H1 (cell line): ENCODE results near the gene SLC16A8. TPM values are rescaled to one million over a fixed set of nuclear protein-coding genes. Genes with fewer than 3 reads are reported as not detected.
A peak's percentile ranks its signal among the peaks of the same experiment; 100 is the strongest.

Source experiments
- CTCF ChIA-PET: fragments of 300-600 bp; sonication (Branson Sonifier 250); formaldehyde crosslinking; loops from one replicate; lab custom pipeline; 2021; ENCODE audit not compliant: partially characterized antibody; lab: Charles Lee
- POLR2A ChIA-PET: fragments of 300-600 bp; sonication (Branson Sonifier 250); formaldehyde crosslinking; loops from one replicate; lab custom pipeline; 2021; ENCODE audit warnings: inconsistent platforms; ENCODE audit not compliant: partially characterized antibody; lab: Charles Lee
- DNase-seq, 2 experiments: peaks; one replicate each; pipeline versions ENCODE4 v3.0.0 to v3.0.0-alpha.2; 2010 to 2022; ENCODE audit warnings: low spot score in 2 of 2, low read depth in 1 of 2, mixed read lengths in 1 of 2
- FAIRE-seq: peaks from 2 replicates; lab custom pipeline; 2011; peaks lifted over from hg19 to GRCh38; lab: Jason Lieb, UNC
- H2AFZ ChIP-seq: 2 replicates; pipeline ENCODE4 v1.8.1; 2012; ENCODE audit warnings: low read length, inconsistent platforms
- H2AK5ac ChIP-seq: 2 replicates; pipeline ENCODE4 v1.6.1; 2013; ENCODE audit warnings: low read depth, low read length
- H2BK120ac ChIP-seq: replicated peaks from 2 replicates; pipeline ENCODE3; 2013; ENCODE audit warnings: low read depth, low read length, inconsistent platforms
- H2BK12ac ChIP-seq: 2 replicates; pipeline ENCODE4 v1.6.1; 2013; ENCODE audit warnings: low read depth, low read length
- H2BK15ac ChIP-seq: 2 replicates; pipeline ENCODE4 v1.6.1; 2013; ENCODE audit warnings: low read length
- H2BK20ac ChIP-seq: 2 replicates; pipeline ENCODE4 v1.6.1; 2013; ENCODE audit warnings: low read length
- H2BK5ac ChIP-seq: 2 replicates; pipeline ENCODE4 v1.6.1; 2013; ENCODE audit warnings: low read depth, low read length
- H3K14ac ChIP-seq: 2 replicates; pipeline ENCODE4 v1.6.1; 2013; ENCODE audit warnings: inconsistent platforms; ENCODE audit not compliant: insufficient read length
- H3K18ac ChIP-seq: 2 replicates; pipeline ENCODE4 v1.6.1; 2013; ENCODE audit warnings: low read length; ENCODE audit errors: extremely low read depth
- H3K23ac ChIP-seq: 2 replicates; pipeline ENCODE4 v1.6.1; 2013; ENCODE audit warnings: inconsistent platforms; ENCODE audit not compliant: insufficient read length
- H3K23me2 ChIP-seq: 2 replicates; pipeline ENCODE4 v1.6.1; 2013; ENCODE audit warnings: low read depth, low read length
- H3K27ac ChIP-seq: 2 replicates; pipeline ENCODE4 v1.6.1; 2011; ENCODE audit warnings: low read depth, low read length, inconsistent platforms
- H3K27me3 ChIP-seq, 4 experiments: replicated peaks in 1 of 4; 1 replicate in 1 of 4; 2 replicates in 3 of 4; pipeline versions ENCODE4 v1.6.1 to v1.8.1; 2011 to 2013; ENCODE audit warnings: low read length in 3 of 4, mild to moderate bottlenecking in 3 of 4, inconsistent platforms in 2 of 4, mixed read lengths in 2 of 4, moderate library complexity in 1 of 4; ENCODE audit not compliant: control insufficient read depth in 3 of 4, insufficient read depth in 3 of 4; ENCODE audit errors: extremely low read depth in 1 of 4
- H3K36me3 ChIP-seq, 4 experiments: 2 replicates each; pipeline versions ENCODE4 v1.6.1 to v1.8.1; 2011 to 2013; ENCODE audit warnings: mild to moderate bottlenecking in 4 of 4, low read length in 3 of 4, moderate library complexity in 2 of 4, control low read depth in 1 of 4, inconsistent platforms in 1 of 4; ENCODE audit not compliant: insufficient read depth in 4 of 4, control insufficient read depth in 2 of 4
- H3K4ac ChIP-seq: replicated peaks from 2 replicates; pipeline ENCODE3; 2013; ENCODE audit warnings: low read length, low read depth, mixed read lengths, inconsistent platforms; ENCODE audit not compliant: insufficient read length
- H3K4me1 ChIP-seq, 4 experiments: replicated peaks in 1 of 4; 1 replicate in 1 of 4; 2 replicates in 3 of 4; pipeline versions ENCODE4 v1.6.1 to v1.8.1; 2011 to 2013; ENCODE audit warnings: low read length in 3 of 4, inconsistent platforms in 2 of 4, mixed read lengths in 1 of 4; ENCODE audit not compliant: insufficient read depth in 4 of 4, control insufficient read depth in 3 of 4
- H3K4me2 ChIP-seq, 2 experiments: 2 replicates each; pipeline versions ENCODE4 v1.6.1 to v1.8.1; 2011 to 2013; ENCODE audit warnings: low read depth in 2 of 2, low read length in 2 of 2, control low read depth in 1 of 2, inconsistent platforms in 1 of 2, mild to moderate bottlenecking in 1 of 2; ENCODE audit not compliant: insufficient read depth in 1 of 2
- H3K4me3 ChIP-seq, 4 experiments: fragments of 200-600, 300-600 bp in 1 of 4; sonication (generic), shearing (Covaris generic), sonication (Bioruptor Twin) in 1 of 4; 2 replicates each; pipeline versions ENCODE4 v1.5.1 to v1.8.1; 2011 to 2016; ENCODE audit warnings: low read length in 4 of 4, low read depth in 3 of 4, control low read depth in 2 of 4, inconsistent platforms in 2 of 4, mild to moderate bottlenecking in 2 of 4, mixed read lengths in 1 of 4, moderate library complexity in 1 of 4; ENCODE audit not compliant: insufficient read depth in 2 of 4; ENCODE audit errors: extremely low read depth in 1 of 4
- H3K56ac ChIP-seq: replicated peaks from 2 replicates; pipeline ENCODE3; 2013; ENCODE audit warnings: low read depth, mild to moderate bottlenecking, mixed read lengths, low read length, inconsistent platforms; ENCODE audit not compliant: insufficient read length
- H3K79me1 ChIP-seq: 2 replicates; pipeline ENCODE4 v1.6.1; 2013; ENCODE audit warnings: low read depth, low read length, control low read depth
- H3K79me2 ChIP-seq, 2 experiments: 2 replicates each; pipeline versions ENCODE4 v1.6.1 to v1.8.1; 2012 to 2013; ENCODE audit warnings: low read length in 2 of 2, mild to moderate bottlenecking in 2 of 2, inconsistent platforms in 1 of 2; ENCODE audit not compliant: insufficient read depth in 2 of 2, control insufficient read depth in 1 of 2
- H3K9ac ChIP-seq, 4 experiments: replicated peaks in 1 of 4; 1 replicate in 1 of 4; 2 replicates in 3 of 4; pipeline versions ENCODE4 v1.6.1 to v1.8.1; 2011 to 2013; ENCODE audit warnings: low read depth in 3 of 4, low read length in 3 of 4, control low read depth in 2 of 4, mild to moderate bottlenecking in 2 of 4, moderate library complexity in 2 of 4, inconsistent platforms in 1 of 4; ENCODE audit errors: extremely low read depth in 1 of 4
- H3K9me3 ChIP-seq, 2 experiments: 2 replicates each; pipeline versions ENCODE4 v1.6.1 to v1.8.1; 2012 to 2013; ENCODE audit warnings: mild to moderate bottlenecking in 2 of 2, moderate library complexity in 2 of 2, control low read depth in 1 of 2, inconsistent platforms in 1 of 2, low read depth in 1 of 2, low read length in 1 of 2, mixed read lengths in 1 of 2; ENCODE audit not compliant: insufficient read depth in 2 of 2
- H4K20me1 ChIP-seq, 2 experiments: replicated peaks in 1 of 2; 2 replicates each; pipeline versions ENCODE3 to v1.8.1; 2011 to 2013; ENCODE audit warnings: inconsistent platforms in 2 of 2, low read length in 2 of 2, mild to moderate bottlenecking in 1 of 2; ENCODE audit not compliant: insufficient read depth in 2 of 2, control insufficient read depth in 1 of 2
- H4K5ac ChIP-seq: 2 replicates; pipeline ENCODE4 v1.6.1; 2013; ENCODE audit warnings: low read length, low read depth, mixed read lengths, inconsistent platforms; ENCODE audit not compliant: insufficient read length
- H4K8ac ChIP-seq: 2 replicates; pipeline ENCODE4 v1.8.0; 2013; ENCODE audit warnings: mild to moderate bottlenecking, moderate library complexity, low read length, inconsistent platforms; ENCODE audit not compliant: insufficient read depth; ENCODE audit errors: extremely low read depth
- H4K91ac ChIP-seq: replicated peaks from 2 replicates; pipeline ENCODE3; 2013; ENCODE audit warnings: low read length, mixed read lengths, inconsistent platforms; ENCODE audit not compliant: insufficient read length
- BACH1 ChIP-seq: IDR thresholded peaks from 2 replicates; pipeline ENCODE4 v1.6.1; 2012; ENCODE audit warnings: low read length, improper control_type of control experiment
- CHD1 ChIP-seq: IDR thresholded peaks from 2 replicates; pipeline ENCODE4 v1.6.1; 2012; ENCODE audit warnings: low read depth, low read length, improper control_type of control experiment
- KDM1A ChIP-seq: fragments of 200-600, 300-600 bp; sonication (generic); IDR thresholded peaks from 2 replicates; pipeline ENCODE4 v1.7.1; 2016; ENCODE audit warnings: mild to moderate bottlenecking, low read length, borderline replicate concordance
- MAFK ChIP-seq: IDR thresholded peaks from 2 replicates; pipeline ENCODE4 v1.6.1; 2012; ENCODE audit warnings: low read depth, mild to moderate bottlenecking, improper control_type of control experiment, low read length
- RNF2 ChIP-seq: fragments of 200-900, 300-1000 bp; sonication (generic); IDR thresholded peaks from 2 replicates; pipeline ENCODE4 v1.7.1; 2016; ENCODE audit warnings: borderline replicate concordance, low read depth, mild to moderate bottlenecking, antibody characterized with exemption, low read length; ENCODE audit not compliant: poor library complexity, severe bottlenecking; ENCODE audit errors: missing control alignments
- SAP30 ChIP-seq: fragments of 300-600 bp; sonication (generic); IDR thresholded peaks from 2 replicates; pipeline ENCODE4 v1.7.1; 2012; ENCODE audit warnings: low read length, moderate library complexity, mild to moderate bottlenecking, inconsistent platforms; ENCODE audit not compliant: insufficient read depth, insufficient replicate concordance
- TAF7 ChIP-seq: optimal IDR thresholded peaks from 2 replicates; pipeline ENCODE3; 2011; ENCODE audit warnings: low read depth, mild to moderate bottlenecking, inconsistent platforms, low read length, moderate library complexity, borderline replicate concordance
- TCF12 ChIP-seq: IDR thresholded peaks from 2 replicates; pipeline ENCODE4 v1.6.1; 2011; ENCODE audit warnings: low read depth, mild to moderate bottlenecking, low read length
- WGBS, 2 experiments: shearing (Covaris generic) in 1 of 2; methylation state at CpG; one replicate each; pipeline versions ENCODE4 v1.1.6 to v1.1.7; 2013 to 2015; ENCODE audit warnings: low lambda C conversion rate in 2 of 2, mixed read lengths in 2 of 2, inconsistent platforms in 1 of 2, low coverage in 1 of 2, missing lambda C conversion rate in 1 of 2; ENCODE audit not compliant: insufficient replicate concordance in 2 of 2, insufficient coverage in 1 of 2, insufficient read length in 1 of 2; ENCODE audit errors: extremely low coverage in 1 of 2, missing lambda C conversion rate in 1 of 2; 5-methylcytosine and 5-hydroxymethylcytosine counted together
- polyA plus RNA-seq, 7 experiments: library from polyadenylated mRNA; depleted of rRNA in 3 of 7; stranded (reverse) in 5 of 7; unstranded in 2 of 7; fragments of >200 nt in 5 of 7; fragments of 200-250 nt in 2 of 7; gene quantifications; 1 replicate in 5 of 7; 2 replicates in 1 of 7; 4 replicates in 1 of 7; pipeline versions ENCODE4 v1.2.1 to v1.2.3, GENCODE V29; 2011 to 2013; ENCODE audit warnings: missing spikeins in 2 of 7, mixed read lengths in 2 of 7
- total RNA-seq: library from RNA; stranded (reverse); fragmentation: NEBNext Ultra II Directional; extraction: Animal tissue kit (Norgen Biotek cat#: 25700); gene quantifications from 2 replicates; pipeline ENCODE4 v1.2.1, GENCODE V29; 2021

SLC16A8 gene
- total and polyA plus RNA-seq, 2 of the 8 experiments (the other 6 are each of a cell fraction or from before 2014, with no cell fraction given), result 0.70 TPM; not detected in 1

- peak overlapping the region; percentile 52 for H4K91ac ChIP-seq
- no peaks in the 10 kb centered on the region for H3K79me2 ChIP-seq
- no peaks in the 10 kb centered on the region for H3K23me2 ChIP-seq
- H3K4me3 ChIP-seq, result no peak overlapping the region
- H3K9ac ChIP-seq, result no peak overlapping the region
- H3K4me2 ChIP-seq, result no peak overlapping the region
- no peak overlapping the region for H3K56ac ChIP-seq
- no peaks in the 10 kb centered on the region for H3K27me3 ChIP-seq
- ChIA-PET CTCF (interaction anchor here (0.7 to 8.4 kb wide), 13 partner anchors 9 to 83 kb away, joined by 3 to 93 read pairs (median 4); partner anchors contain the start of gene BAIAP2L2), POLR2A (no interaction called here)
- 89% methylated on average over 14 of the region's 14 CpGs; no CpG with 5 or more reads in 1 of the 2 experiments for WGBS, 2 experiments
- H2BK12ac ChIP-seq, result no peak overlapping the region
- H3K23ac ChIP-seq, result no peak overlapping the region
- H2BK15ac ChIP-seq, result no peak overlapping the region
- TF ChIP-seq TAF7 (no peak), SAP30 (no peak), CHD1 (no peak), TCF12 (no peak), BACH1 (no peak), MAFK (no peak), KDM1A (no peak), RNF2 (no peak)
- H4K20me1 ChIP-seq, result peaks cover 0 to 4% of the 10 kb centered on the region in 2 experiments
- H3K14ac ChIP-seq, result no peak overlapping the region
- no peak for DNase-seq
- no peak overlapping the region for H3K27ac ChIP-seq
- no peak overlapping the region for H2BK20ac ChIP-seq
- no peak overlapping the region; the same call in 1 of the 2 replicates for H2AK5ac ChIP-seq
- H3K36me3 ChIP-seq, result no peaks in the 10 kb centered on the region
- 0 out of 2 replicates have a peak overlapping the region, but pooled peaks have one; percentile 4 for H2BK5ac ChIP-seq
- peak overlapping the region; percentile 35; the same call in 1 of the 2 replicates for H4K8ac ChIP-seq
- peaks cover 0 to 3% (median 0%) of the 10 kb centered on the region in 4 experiments; a peak in 4 of 7 replicates for H3K4me1 ChIP-seq
- no peaks in the 10 kb centered on the region; the same call in 1 of the 2 replicates for H3K79me1 ChIP-seq
- no peak overlapping the region for H3K18ac ChIP-seq
- no peak for FAIRE-seq
- H2BK120ac ChIP-seq, result no peak overlapping the region
- no peak overlapping the region for H3K4ac ChIP-seq
- H3K9me3 ChIP-seq, result no peaks in the 10 kb centered on the region
- H4K5ac ChIP-seq, result no peak overlapping the region
- H2AFZ ChIP-seq, result no peak overlapping the region
Observed at GRCh38 chr22:38125038-38125610, 41.1 kb upstream of the SLC16A8 start.
